GM06990 (cell line): Measurements from ENCODE around the gene CST5.
"Not testable (repeated sequence)": the region's sequence is repeated elsewhere in the genome, so short reads cannot be mapped to it uniquely, and the experiment has no call there.

ENCODE experiments used
- DNase-seq: peaks from one replicate; pipeline ENCODE4 v3.0.0-alpha.2; 2011; ENCODE audit not compliant: insufficient read length; ENCODE audit errors: extremely low read depth
- H3K27me3 ChIP-seq: replicated peaks from 2 replicates; pipeline ENCODE4 v1.6.0; 2011; ENCODE audit warnings: low read length; ENCODE audit not compliant: control insufficient read depth, insufficient read depth
- H3K36me3 ChIP-seq: 2 replicates; pipeline ENCODE4 v1.5.1; 2011; ENCODE audit warnings: low read length; ENCODE audit not compliant: control insufficient read depth, insufficient read depth
- H3K4me3 ChIP-seq: replicated peaks from 2 replicates; pipeline ENCODE4 v1.5.1; 2011; ENCODE audit warnings: low read depth, mild to moderate bottlenecking, control low read depth, low read length
- CTCF ChIP-seq: IDR thresholded peaks from 2 replicates; pipeline ENCODE4 v1.5.1; 2011; ENCODE audit warnings: low read length, control low read depth, mild to moderate bottlenecking, inconsistent platforms; ENCODE audit not compliant: insufficient read depth, poor library complexity, severe bottlenecking

CST5 gene

GRCh38 chr20:23884136-23884770 lies 4.7 kb upstream of the CST5 start:
- Histone ChIP-seq H3K36me3 (no peaks in the 10 kb centered on the region), H3K27me3 (no peaks in the 10 kb centered on the region), H3K4me3 (no peak overlapping the region)
- no peak for DNase-seq
- no peak for TF ChIP-seq CTCF

- H3K36me3 ChIP-seq: no peaks in the 10 kb centered on the region
- no peak for DNase-seq
Observed at GRCh38 chr20:23881371-23881770, 1.8 kb upstream of the CST5 start.

GRCh38 chr20:23880417-23880816 lies 869 bp upstream of the CST5 start:
- no peak for DNase-seq
- no peaks in the 10 kb centered on the region for H3K36me3 ChIP-seq
- H3K27me3 ChIP-seq: no peaks in the 10 kb centered on the region
- TF ChIP-seq CTCF: no peak
- H3K4me3 ChIP-seq: no peak overlapping the region

More at GRCh38 chr20:23881371-23881770, 1.8 kb upstream of the CST5 start:
- no peak overlapping the region for H3K4me3 ChIP-seq
- no peak for TF ChIP-seq CTCF
- H3K27me3 ChIP-seq: no peaks in the 10 kb centered on the region

GRCh38 chr20:23879811-23880374 lies 345 bp upstream of the CST5 start:
- DNase-seq: no peak
- no peaks in the 10 kb centered on the region for H3K36me3 ChIP-seq

GRCh38 chr20:23878787-23879186 lies 761 bp downstream of the CST5 start:
- no peak for DNase-seq
- TF ChIP-seq CTCF: no peak
- Histone ChIP-seq H3K27me3 (no peaks in the 10 kb centered on the region), H3K4me3 (no peak overlapping the region), H3K36me3 (no peaks in the 10 kb centered on the region)

More at GRCh38 chr20:23879811-23880374, 345 bp upstream of the CST5 start:
- H3K4me3 ChIP-seq: no peak overlapping the region
- no peak for TF ChIP-seq CTCF
- no peaks in the 10 kb centered on the region for H3K27me3 ChIP-seq

GRCh38 chr20:23878016-23878542 lies 1.5 kb downstream of the CST5 start:
- not testable (repeated sequence) for DNase-seq, H3K27me3 ChIP-seq, H3K36me3 ChIP-seq, H3K4me3 ChIP-seq
